ENCODE data around the gene KRI1. TPM values are rescaled to one million over a fixed set of nuclear protein-coding genes. Genes with fewer than 3 reads are reported as not detected.

The KRI1 gene
- total and polyA plus RNA-seq, 5 donors: 9.3 to 13.0 (median 11.3) TPM

DNA sequence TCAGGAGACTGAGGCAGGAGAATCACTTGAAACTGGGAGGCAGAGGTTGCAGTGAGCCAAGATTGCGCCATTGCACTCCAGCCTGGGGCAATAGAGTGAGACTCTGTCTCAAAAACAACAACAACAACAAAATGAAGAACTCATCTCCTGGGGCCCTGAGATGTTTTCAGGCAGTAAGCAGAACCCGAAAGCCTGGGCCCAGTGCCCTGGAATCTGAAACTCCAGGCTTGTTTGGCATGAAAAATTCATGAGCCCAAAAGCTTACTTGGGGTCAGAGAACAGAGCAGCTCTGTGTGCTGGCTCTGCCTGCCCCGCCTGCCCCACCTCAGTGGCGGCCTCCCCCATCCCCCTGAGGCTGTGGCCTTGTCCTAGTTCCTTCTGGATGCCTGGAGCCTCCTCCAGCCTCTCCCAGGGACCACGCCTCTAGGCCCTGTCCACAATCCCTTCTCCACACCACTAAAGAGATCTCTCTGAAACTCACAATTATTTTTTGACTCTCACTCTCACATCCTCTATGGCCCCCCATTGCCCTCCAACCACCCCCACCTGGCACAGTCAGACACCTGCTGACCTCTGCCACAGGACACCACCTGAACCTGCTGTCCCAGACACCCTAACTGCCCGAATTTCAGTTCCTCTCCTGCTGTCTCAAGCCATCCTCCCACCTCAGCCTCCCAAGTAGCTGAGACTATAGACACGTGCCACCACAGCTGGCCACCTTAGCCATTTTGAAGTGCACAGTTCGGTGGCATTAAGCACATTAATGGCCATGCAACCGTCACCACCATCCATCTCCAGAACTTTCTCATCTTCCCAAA is 28.2 kb upstream of the KRI1 start:
- Histone ChIP-seq H3K4me1 (ENCODE audit: control insufficient read depth, insufficient read depth, low read length) (no peaks in the 10 kb centered on the region), H3K4me3 (ENCODE audit: low read length) (no peak overlapping the region), H3K9me3 (ENCODE audit: control insufficient read depth, low read length) (no peaks in the 10 kb centered on the region), H3K27ac (ENCODE audit: low read length) (peak overlapping the region; percentile 4), H3K27me3 (ENCODE audit: control insufficient read depth, insufficient read depth) (no peaks in the 10 kb centered on the region)
- DNase-seq: peak; percentile 53 to 85 (median 78)
- intact Hi-C loops (cut with DNase I): no loop called here
- ATAC-seq: peak; percentile 74 to 90
- WGBS: 66% methylated on average over 9 of the region's 9 CpGs

- Histone ChIP-seq H3K4me1 (ENCODE audit: control insufficient read depth, insufficient read depth, low read length) (no peaks in the 10 kb centered on the region), H3K27ac (ENCODE audit: low read length) (no peak overlapping the region), H3K27me3 (ENCODE audit: control insufficient read depth, insufficient read depth) (no peaks in the 10 kb centered on the region), H3K9me3 (ENCODE audit: control insufficient read depth, low read length) (no peaks in the 10 kb centered on the region), H3K4me3 (ENCODE audit: low read length) (no peak overlapping the region)
- intact Hi-C loops (cut with DNase I): no loop called here
- ATAC-seq (no peak), DNase-seq (peak in 1 of 3 donors; percentile 47)
- WGBS: 92% methylated on average over 7 of the region's 7 CpGs
Measured at GRCh38 chr19:10593148-10593547, 27.3 kb upstream of the KRI1 start.

- 86% methylated on average over 2 of the region's 2 CpGs for WGBS
- H3K4me3 ChIP-seq (ENCODE audit: low read length): no peak overlapping the region
- no peaks in the 10 kb centered on the region for H3K4me1 ChIP-seq (ENCODE audit: control insufficient read depth, insufficient read depth, low read length)
- ATAC-seq: no peak
- no peak overlapping the region for H3K27ac ChIP-seq (ENCODE audit: low read length)
- no peaks in the 10 kb centered on the region for H3K9me3 ChIP-seq (ENCODE audit: control insufficient read depth, low read length)
- H3K27me3 ChIP-seq (ENCODE audit: control insufficient read depth, insufficient read depth): no peaks in the 10 kb centered on the region
- DNase-seq: no peak
- intact Hi-C loops (cut with DNase I): no loop called here
Measured at GRCh38 chr19:10587839-10588150, 22.0 kb upstream of the KRI1 start.

- no peak within 1 kb of the TSS for H3K27ac ChIP-seq (ENCODE audit: low read length)
- no peaks in the 10 kb centered on the region for H3K27me3 ChIP-seq (ENCODE audit: control insufficient read depth, insufficient read depth)
- intact Hi-C loops (cut with DNase I): no loop called here
- DNase-seq (peak in 1 of 3 donors; percentile 37), ATAC-seq (no peak)
- WGBS: 20% methylated on average over 35 of the region's 35 CpGs
- no peaks in the 10 kb centered on the region for H3K9me3 ChIP-seq (ENCODE audit: control insufficient read depth, low read length)
- H3K4me3 ChIP-seq (ENCODE audit: low read length): no peak within 1 kb of the TSS
- H3K4me1 ChIP-seq (ENCODE audit: control insufficient read depth, insufficient read depth, low read length): no peaks in the 10 kb centered on the region
Measured at GRCh38 chr19:10587022-10587838, 21.4 kb upstream of the KRI1 start, which contains the start of gene AP1M2. TSS of gene AP1M2 (minus strand) at chr19:10587312. CDS start at chr19:10587231, 81 bp downstream.

DNA sequence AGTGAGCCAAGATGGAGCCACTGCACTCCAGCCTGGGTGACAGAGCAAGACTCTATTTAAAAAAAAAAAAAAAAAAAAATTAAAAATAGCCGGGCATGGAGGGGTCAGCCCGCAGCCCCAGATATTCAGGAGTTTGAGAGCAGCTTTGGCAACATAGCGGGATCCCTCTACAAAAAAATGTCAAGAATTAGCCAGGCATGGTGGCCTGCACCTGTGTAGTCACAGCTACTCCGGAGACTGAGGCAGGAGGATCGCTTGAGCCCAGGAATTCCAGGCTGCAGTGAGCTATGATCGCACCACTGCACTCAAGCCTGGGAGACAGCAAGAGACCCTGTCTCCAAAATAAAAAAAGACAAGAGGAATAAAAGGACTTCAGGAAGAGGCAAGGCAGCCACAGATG is 20.6 kb upstream of the KRI1 start:
- H3K9me3 ChIP-seq (ENCODE audit: control insufficient read depth, low read length): no peaks in the 10 kb centered on the region
- peak in 1 of 3 donors; percentile 4 for DNase-seq
- no peaks in the 10 kb centered on the region for H3K27me3 ChIP-seq (ENCODE audit: control insufficient read depth, insufficient read depth)
- ATAC-seq: no peak
- no peak overlapping the region for H3K4me3 ChIP-seq (ENCODE audit: low read length)
- 81% methylated on average over 6 of the region's 6 CpGs for WGBS
- H3K4me1 ChIP-seq (ENCODE audit: control insufficient read depth, insufficient read depth, low read length): no peaks in the 10 kb centered on the region
- intact Hi-C loops (cut with DNase I): no loop called here
- no peak overlapping the region for H3K27ac ChIP-seq (ENCODE audit: low read length)

DNA sequence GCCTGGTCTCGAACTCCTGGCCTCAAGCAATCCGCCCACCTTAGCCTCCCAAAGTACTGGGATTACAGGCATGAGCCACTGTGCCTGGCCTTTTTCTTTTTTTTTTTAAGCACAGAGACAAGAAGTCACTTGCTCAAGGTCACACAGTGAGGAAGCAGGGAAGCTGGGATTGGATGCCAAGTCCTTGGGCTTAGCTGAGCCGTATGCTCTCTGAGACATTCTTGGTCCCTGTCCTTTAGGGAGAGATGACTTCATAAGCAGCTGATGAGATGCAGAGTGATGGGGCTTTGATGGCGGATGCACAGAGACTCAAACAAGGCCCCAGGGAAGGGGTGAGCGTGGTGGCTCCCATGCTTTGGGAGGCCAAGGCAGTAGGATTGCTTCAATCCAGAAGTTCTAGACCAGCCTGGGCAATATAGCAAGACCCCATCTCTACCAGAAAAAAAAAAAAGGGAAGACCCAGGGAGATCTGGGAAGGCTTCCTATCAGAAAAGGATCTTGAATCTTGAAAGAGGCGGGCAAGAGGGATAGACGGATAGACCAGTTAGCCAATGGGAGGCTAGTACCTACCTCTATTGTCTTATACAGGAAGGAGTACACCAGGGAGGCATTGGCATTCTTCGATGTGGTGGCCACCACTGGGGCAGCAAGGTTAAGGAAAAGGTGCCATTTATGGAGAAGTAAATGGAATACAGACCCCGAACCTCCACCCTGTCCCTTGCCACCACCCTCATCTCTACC is 17.4 kb upstream of the KRI1 start:
- intact Hi-C loops (cut with DNase I): loop anchor here in 2 of 4 donors (5.0 kb wide), 2 partner anchors 114 to 119 kb away; partner anchors contain the start of gene QTRT1 (in 1 of the 2)
- 78% methylated on average over 9 of the region's 9 CpGs for WGBS

GRCh38 chr19:10582091-10582490 is 16.3 kb upstream of the KRI1 start:
- WGBS: 87% methylated on average over 13 of the region's 13 CpGs
- peak in 1 of 3 donors; percentile 10 for DNase-seq
- no peaks in the 10 kb centered on the region for H3K4me1 ChIP-seq (ENCODE audit: control insufficient read depth, insufficient read depth, low read length)
- H3K4me3 ChIP-seq (ENCODE audit: low read length): no peak overlapping the region
- intact Hi-C loops (cut with DNase I): loop anchor here in 2 of 4 donors (5.0 kb wide), 2 partner anchors 115 to 120 kb away; partner anchors contain the start of gene QTRT1 (in 1 of the 2)
- H3K27me3 ChIP-seq (ENCODE audit: control insufficient read depth, insufficient read depth): no peaks in the 10 kb centered on the region
- ATAC-seq: no peak
- H3K9me3 ChIP-seq (ENCODE audit: control insufficient read depth, low read length): no peaks in the 10 kb centered on the region
- H3K27ac ChIP-seq (ENCODE audit: low read length): no peak overlapping the region

More for the DNA sequence above, 17.4 kb upstream of the KRI1 start:
- no peaks in the 10 kb centered on the region for H3K4me1 ChIP-seq (ENCODE audit: control insufficient read depth, insufficient read depth, low read length)
- H3K27ac ChIP-seq (ENCODE audit: low read length): no peak overlapping the region
- no peak overlapping the region for H3K4me3 ChIP-seq (ENCODE audit: low read length)
- no peaks in the 10 kb centered on the region for H3K9me3 ChIP-seq (ENCODE audit: control insufficient read depth, low read length)
- DNase-seq (no peak), ATAC-seq (no peak)
- no peaks in the 10 kb centered on the region for H3K27me3 ChIP-seq (ENCODE audit: control insufficient read depth, insufficient read depth)

GRCh38 chr19:10580979-10581631 is 15.3 kb upstream of the KRI1 start:
- H3K4me1 ChIP-seq (ENCODE audit: control insufficient read depth, insufficient read depth, low read length): no peaks in the 10 kb centered on the region
- H3K27me3 ChIP-seq (ENCODE audit: control insufficient read depth, insufficient read depth): no peaks in the 10 kb centered on the region
- H3K27ac ChIP-seq (ENCODE audit: low read length): no peak overlapping the region
- no peaks in the 10 kb centered on the region for H3K9me3 ChIP-seq (ENCODE audit: control insufficient read depth, low read length)
- no peak overlapping the region for H3K4me3 ChIP-seq (ENCODE audit: low read length)
- DNase-seq (peak; percentile 86 to 96 (median 93)), ATAC-seq (peak; percentile 83 to 84)
- WGBS: 22% methylated on average over 31 of the region's 31 CpGs
- intact Hi-C loops (cut with DNase I): loop anchor here (1.0 to 5.0 kb wide), 5 partner anchors 63 to 121 kb away; partner anchors contain the start of gene QTRT1 (in 1 of the 4)

DNA sequence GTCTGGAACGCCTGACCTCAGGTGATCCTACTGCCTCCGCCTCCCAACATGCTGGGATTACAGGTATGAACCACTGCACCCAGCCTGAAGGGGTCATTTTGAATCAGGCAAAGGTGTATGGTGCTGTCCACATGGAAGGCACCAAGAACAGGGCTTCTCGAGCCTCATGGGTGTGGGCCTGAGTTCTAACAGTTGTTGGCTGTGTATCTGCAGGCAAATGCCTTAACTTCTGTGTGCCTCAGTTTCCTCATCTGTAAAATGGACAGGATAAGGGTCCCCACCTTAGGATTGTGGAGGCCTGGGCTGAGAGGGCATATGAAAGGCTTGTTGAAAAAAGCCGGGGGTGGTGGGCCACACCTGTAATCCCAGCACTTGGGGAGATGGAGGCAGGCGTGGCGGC is 12.1 kb upstream of the KRI1 start:
- 81% methylated on average over 6 of the region's 6 CpGs for WGBS
- Histone ChIP-seq H3K27ac (ENCODE audit: low read length) (no peak overlapping the region), H3K4me1 (ENCODE audit: control insufficient read depth, insufficient read depth, low read length) (no peaks in the 10 kb centered on the region), H3K27me3 (ENCODE audit: control insufficient read depth, insufficient read depth) (no peaks in the 10 kb centered on the region), H3K4me3 (ENCODE audit: low read length) (no peak overlapping the region), H3K9me3 (ENCODE audit: control insufficient read depth, low read length) (no peaks in the 10 kb centered on the region)
- ATAC-seq: no peak
- DNase-seq: peak in 1 of 3 donors; percentile 3
- intact Hi-C loops (cut with DNase I): loop anchor here in 1 of 4 donors (10.0 kb wide), 1 partner anchor 73 kb away; the partner anchor contains the start of gene KEAP1

GRCh38 chr19:10575011-10575716 is 9.4 kb upstream of the KRI1 start:
- no peaks in the 10 kb centered on the region for H3K27me3 ChIP-seq (ENCODE audit: control insufficient read depth, insufficient read depth)
- H3K4me1 ChIP-seq (ENCODE audit: control insufficient read depth, insufficient read depth, low read length): no peaks in the 10 kb centered on the region
- 81% methylated on average over 6 of the region's 6 CpGs for WGBS
- no peaks in the 10 kb centered on the region for H3K9me3 ChIP-seq (ENCODE audit: control insufficient read depth, low read length)
- H3K27ac ChIP-seq (ENCODE audit: low read length): no peak overlapping the region
- DNase-seq (no peak), ATAC-seq (no peak)
- H3K4me3 ChIP-seq (ENCODE audit: low read length): no peak overlapping the region
- intact Hi-C loops (cut with DNase I): loop anchor here in 1 of 4 donors (10.0 kb wide), 1 partner anchor 70 kb away; the partner anchor contains the start of gene KEAP1
